Measurements from ENCODE around the gene CAPZB. TPM values are rescaled to one million over a fixed set of nuclear protein-coding genes. Genes with fewer than 3 reads are reported as not detected.

Gene CAPZB
- polyA plus RNA-seq, 3 donors, result 290 to 504 (median 407) TPM

DNA sequence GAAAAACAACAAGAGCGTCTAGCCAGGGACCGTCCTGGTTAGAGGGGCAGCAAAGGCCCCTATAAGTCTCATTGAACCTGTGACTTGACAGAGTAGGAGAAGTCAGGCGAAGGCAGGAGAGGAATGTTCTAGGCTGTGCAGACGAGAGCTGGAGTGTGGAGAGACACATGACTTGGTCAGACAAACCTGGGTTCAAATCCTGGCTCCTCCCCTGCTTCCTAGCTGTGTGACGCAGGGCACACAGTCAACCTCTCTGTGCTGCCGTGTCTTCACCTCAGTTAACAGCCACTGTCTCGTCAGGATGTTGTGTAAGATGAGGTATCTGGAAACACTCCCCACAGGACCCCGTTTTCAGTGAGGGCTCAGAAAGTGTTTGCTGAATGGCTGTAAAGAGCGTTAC, 157.6 kb downstream of the CAPZB start:
- no peak overlapping the region for H3K9ac ChIP-seq (ENCODE audit: insufficient read depth, low read length, poor library complexity, severe bottlenecking)
- peaks cover 0 to 1% (median 0%) of the 10 kb centered on the region in 3 donors for H3K27me3 Mint-ChIP-seq (ENCODE audit: low read depth in 3 of 3)
- no peak overlapping the region for H3K4me3 ChIP-seq (replicated peaks in 1 of 3; ENCODE audit: low read depth in 2 of 3, low read length in 3 of 3)
- no peak overlapping the region for H3K4me3 Mint-ChIP-seq
- no peaks in the 10 kb centered on the region for H3K9me3 Mint-ChIP-seq
- H3K79me2 ChIP-seq (ENCODE audit: insufficient read depth, low read length), result peaks cover 10% of the 10 kb centered on the region
- H3K27ac Mint-ChIP-seq, result peak overlapping the region in 2 of 7 donors; percentile 41 to 64
- intact Hi-C loops (cut with micrococcal nuclease), result no loop called here
- TF ChIP-seq, protein P1, sequence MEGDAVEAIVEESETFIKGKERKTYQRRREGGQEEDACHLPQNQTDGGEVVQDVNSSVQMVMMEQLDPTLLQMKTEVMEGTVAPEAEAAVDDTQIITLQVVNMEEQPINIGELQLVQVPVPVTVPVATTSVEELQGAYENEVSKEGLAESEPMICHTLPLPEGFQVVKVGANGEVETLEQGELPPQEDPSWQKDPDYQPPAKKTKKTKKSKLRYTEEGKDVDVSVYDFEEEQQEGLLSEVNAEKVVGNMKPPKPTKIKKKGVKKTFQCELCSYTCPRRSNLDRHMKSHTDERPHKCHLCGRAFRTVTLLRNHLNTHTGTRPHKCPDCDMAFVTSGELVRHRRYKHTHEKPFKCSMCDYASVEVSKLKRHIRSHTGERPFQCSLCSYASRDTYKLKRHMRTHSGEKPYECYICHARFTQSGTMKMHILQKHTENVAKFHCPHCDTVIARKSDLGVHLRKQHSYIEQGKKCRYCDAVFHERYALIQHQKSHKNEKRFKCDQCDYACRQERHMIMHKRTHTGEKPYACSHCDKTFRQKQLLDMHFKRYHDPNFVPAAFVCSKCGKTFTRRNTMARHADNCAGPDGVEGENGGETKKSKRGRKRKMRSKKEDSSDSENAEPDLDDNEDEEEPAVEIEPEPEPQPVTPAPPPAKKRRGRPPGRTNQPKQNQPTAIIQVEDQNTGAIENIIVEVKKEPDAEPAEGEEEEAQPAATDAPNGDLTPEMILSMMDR (IDR thresholded peaks at IDR 0.05), result no peak
- 78% methylated on average over 3 of the region's 9 CpGs for whole genome bisulfite sequencing (ENCODE audit: insufficient coverage)
- no peak overlapping the region for H3K4me2 ChIP-seq (replicated peaks; ENCODE audit: extremely low read depth, low read length, poor library complexity, severe bottlenecking)
- peaks cover 3% of the 10 kb centered on the region for H3K4me1 Mint-ChIP-seq
- peaks cover 60 to 86% of the 10 kb centered on the region in 2 donors for H3K36me3 ChIP-seq (replicated peaks in 1 of 2; ENCODE audit: control insufficient read depth in 1 of 2, insufficient read depth in 2 of 2, low read length in 2 of 2)
- no peaks in the 10 kb centered on the region for H4K20me1 ChIP-seq (ENCODE audit: insufficient read depth, low read length)
- H3K9me3 ChIP-seq (replicated peaks in 1 of 2; ENCODE audit: control insufficient read depth in 1 of 2, insufficient read depth in 1 of 2, low read length in 2 of 2), result no peaks in the 10 kb centered on the region
- H3K27ac ChIP-seq (ENCODE audit: low read depth in 1 of 2, low read length in 2 of 2), result no peak overlapping the region
- peaks cover 50 to 82% of the 10 kb centered on the region in 2 donors for H3K36me3 Mint-ChIP-seq
- H2AFZ ChIP-seq (ENCODE audit: insufficient read depth, low read depth, low read length, poor library complexity, severe bottlenecking), result no peak overlapping the region
- no peaks in the 10 kb centered on the region for H3K27me3 ChIP-seq (ENCODE audit: control insufficient read depth in 2 of 2, insufficient read depth in 2 of 2, low read length in 2 of 2)
- no peak for DNase-seq
- H3K4me1 ChIP-seq (ENCODE audit: control insufficient read depth in 1 of 2, insufficient read depth in 2 of 2, low read length in 2 of 2), result peaks cover 4 to 10% of the 10 kb centered on the region in 2 donors

DNA sequence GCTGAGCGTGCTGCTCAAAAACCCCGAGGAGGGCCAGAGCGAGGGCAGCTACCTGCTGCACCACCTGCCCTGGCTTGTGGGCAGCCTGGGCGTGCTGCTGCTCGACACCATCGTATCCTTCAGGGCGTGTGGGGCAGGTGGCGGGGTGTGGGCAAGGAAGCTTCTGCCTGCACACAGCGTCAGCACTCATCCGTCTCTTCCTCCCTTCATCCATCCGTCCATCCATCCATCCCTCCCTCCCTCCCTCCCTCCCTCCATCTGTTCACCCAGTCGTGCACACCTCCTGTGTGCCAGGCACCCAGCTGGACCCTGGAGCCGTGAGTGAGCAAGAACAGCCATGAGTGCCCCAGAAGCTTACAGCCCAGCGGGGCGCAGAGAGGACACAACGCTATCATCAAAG, 158.0 kb downstream of the CAPZB start:
- TF ChIP-seq, protein P1 (IDR thresholded peaks at IDR 0.05), result no peak
- 92% methylated on average over 8 of the region's 16 CpGs for WGBS (ENCODE audit: insufficient coverage)
- peaks cover 0 to 1% (median 0%) of the 10 kb centered on the region in 3 donors for H3K27me3 Mint-ChIP-seq (ENCODE audit: low read depth in 3 of 3)
- Histone ChIP-seq H4K20me1 (ENCODE audit: insufficient read depth, low read length) (peaks cover 2% of the 10 kb centered on the region), H3K9me3 (replicated peaks in 1 of 2; ENCODE audit: control insufficient read depth in 1 of 2, insufficient read depth in 1 of 2, low read length in 2 of 2) (no peaks in the 10 kb centered on the region), H3K27ac (ENCODE audit: low read depth in 1 of 2, low read length in 2 of 2) (no peak overlapping the region), H3K4me1 (ENCODE audit: control insufficient read depth in 1 of 2, insufficient read depth in 2 of 2, low read length in 2 of 2) (peaks cover 8 to 14% of the 10 kb centered on the region in 2 donors), H3K9ac (ENCODE audit: insufficient read depth, low read length, poor library complexity, severe bottlenecking) (no peak overlapping the region), H3K36me3 (replicated peaks in 1 of 2; ENCODE audit: control insufficient read depth in 1 of 2, insufficient read depth in 2 of 2, low read length in 2 of 2) (peaks cover 59 to 85% of the 10 kb centered on the region in 2 donors), H3K27me3 (ENCODE audit: control insufficient read depth in 2 of 2, insufficient read depth in 2 of 2, low read length in 2 of 2) (no peaks in the 10 kb centered on the region), H3K4me2 (replicated peaks; ENCODE audit: extremely low read depth, low read length, poor library complexity, severe bottlenecking) (no peak overlapping the region), H3K79me2 (ENCODE audit: insufficient read depth, low read length) (peaks cover 10% of the 10 kb centered on the region), H3K4me3 (replicated peaks in 1 of 3; ENCODE audit: low read depth in 2 of 3, low read length in 3 of 3) (no peak overlapping the region), H2AFZ (ENCODE audit: insufficient read depth, low read depth, low read length, poor library complexity, severe bottlenecking) (no peak overlapping the region)
- intact Hi-C loops (cut with micrococcal nuclease), result no loop called here
- peak overlapping the region in 2 of 7 donors; percentile 41 to 64 for H3K27ac Mint-ChIP-seq
- peaks cover 54 to 80% of the 10 kb centered on the region in 2 donors for H3K36me3 Mint-ChIP-seq
- H3K4me1 Mint-ChIP-seq, result peaks cover 7% of the 10 kb centered on the region
- DNase-seq, result no peak
- H3K4me3 Mint-ChIP-seq, result no peak overlapping the region
- H3K9me3 Mint-ChIP-seq, result no peaks in the 10 kb centered on the region

All from CD14-positive monocyte (primary cell).